ENCODE results near the gene ATF5. TPM values are rescaled to one million over a fixed set of nuclear protein-coding genes. Genes with fewer than 3 reads are reported as not detected.
"Not testable (repeated sequence)": the region's sequence is repeated elsewhere in the genome, so short reads cannot be mapped to it uniquely, and the experiment has no call there.

ATF5 gene
- total and polyA plus RNA-seq, 2 donors from 2014 or later, result 22.7 to 36.4 TPM

DNA sequence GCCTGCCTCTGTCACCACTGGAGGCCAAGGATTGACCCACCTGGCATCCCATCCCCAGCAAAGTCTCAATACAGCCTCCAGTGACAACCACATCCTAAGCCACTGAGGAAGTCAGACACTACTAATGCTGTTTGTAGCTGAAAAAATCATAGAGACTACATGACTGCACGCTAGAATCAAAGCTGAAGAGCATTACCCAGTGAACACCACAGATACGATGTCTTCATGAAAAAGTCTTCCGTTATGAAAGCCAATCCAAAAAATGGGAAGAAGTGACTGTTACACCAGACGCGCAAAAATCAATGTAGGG is 11.4 kb downstream of the ATF5 start:
- TF ChIP-seq, protein P1, sequence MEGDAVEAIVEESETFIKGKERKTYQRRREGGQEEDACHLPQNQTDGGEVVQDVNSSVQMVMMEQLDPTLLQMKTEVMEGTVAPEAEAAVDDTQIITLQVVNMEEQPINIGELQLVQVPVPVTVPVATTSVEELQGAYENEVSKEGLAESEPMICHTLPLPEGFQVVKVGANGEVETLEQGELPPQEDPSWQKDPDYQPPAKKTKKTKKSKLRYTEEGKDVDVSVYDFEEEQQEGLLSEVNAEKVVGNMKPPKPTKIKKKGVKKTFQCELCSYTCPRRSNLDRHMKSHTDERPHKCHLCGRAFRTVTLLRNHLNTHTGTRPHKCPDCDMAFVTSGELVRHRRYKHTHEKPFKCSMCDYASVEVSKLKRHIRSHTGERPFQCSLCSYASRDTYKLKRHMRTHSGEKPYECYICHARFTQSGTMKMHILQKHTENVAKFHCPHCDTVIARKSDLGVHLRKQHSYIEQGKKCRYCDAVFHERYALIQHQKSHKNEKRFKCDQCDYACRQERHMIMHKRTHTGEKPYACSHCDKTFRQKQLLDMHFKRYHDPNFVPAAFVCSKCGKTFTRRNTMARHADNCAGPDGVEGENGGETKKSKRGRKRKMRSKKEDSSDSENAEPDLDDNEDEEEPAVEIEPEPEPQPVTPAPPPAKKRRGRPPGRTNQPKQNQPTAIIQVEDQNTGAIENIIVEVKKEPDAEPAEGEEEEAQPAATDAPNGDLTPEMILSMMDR (IDR thresholded peaks at IDR 0.05; ENCODE audit: borderline replicate concordance, extremely low read depth, insufficient read depth), result no peak
- Histone ChIP-seq H3K4me3 (ENCODE audit: low read length in 3 of 3) (no peak overlapping the region), H3K36me3 (ENCODE audit: control insufficient read depth in 2 of 3, insufficient read depth in 3 of 3, low read length in 3 of 3) (no peaks in the 10 kb centered on the region), H3K27me3 (ENCODE audit: control insufficient read depth, insufficient read depth, low read length) (no peaks in the 10 kb centered on the region), H3K9me3 (ENCODE audit: control insufficient read depth in 2 of 3, insufficient read depth in 1 of 3, low read length in 3 of 3) (no peaks in the 10 kb centered on the region), H3K9ac (ENCODE audit: low read length in 3 of 3) (no peak overlapping the region), H3K4me1 (ENCODE audit: control insufficient read depth in 2 of 3, insufficient read depth in 2 of 3, low read depth in 1 of 3, low read length in 3 of 3) (peaks cover 0 to 3% (median 0%) of the 10 kb centered on the region in 3 donors), H3K27ac (ENCODE audit: low read depth in 2 of 2, low read length in 2 of 2) (no peak overlapping the region)
- DNase-seq, result no peak
- no peak for FAIRE-seq
- intact Hi-C loops (cut with DNase I), result no loop called here

DNA sequence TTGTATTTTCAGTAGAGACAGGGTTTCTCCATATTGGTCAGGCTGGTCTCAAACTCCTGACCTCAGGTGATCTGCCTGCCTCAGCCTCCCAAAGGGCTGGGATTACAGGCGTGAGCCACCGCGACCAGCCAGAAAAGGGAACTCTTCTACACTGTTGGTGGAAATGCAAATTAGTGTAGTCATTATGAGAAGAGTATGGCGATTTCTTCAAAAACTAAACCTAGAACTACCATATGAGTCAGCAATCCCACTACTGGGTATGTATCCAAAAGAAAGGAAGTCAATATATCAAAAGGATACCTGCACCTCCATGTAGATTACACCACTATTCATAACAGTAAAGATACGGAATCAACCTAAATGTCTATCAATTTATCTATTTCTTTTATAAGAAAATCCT is 15.6 kb downstream of the ATF5 start:
- H3K27me3 ChIP-seq (ENCODE audit: control insufficient read depth, insufficient read depth, low read length); DNase-seq; H3K4me3 ChIP-seq (ENCODE audit: low read length in 3 of 3); H3K4me1 ChIP-seq (ENCODE audit: control insufficient read depth in 2 of 3, insufficient read depth in 2 of 3, low read depth in 1 of 3, low read length in 3 of 3); H3K9ac ChIP-seq (ENCODE audit: low read length in 3 of 3); H3K36me3 ChIP-seq (ENCODE audit: control insufficient read depth in 2 of 3, insufficient read depth in 3 of 3, low read length in 3 of 3); H3K9me3 ChIP-seq (ENCODE audit: control insufficient read depth in 2 of 3, insufficient read depth in 1 of 3, low read length in 3 of 3); intact Hi-C loops (cut with DNase I); FAIRE-seq; H3K27ac ChIP-seq (ENCODE audit: low read depth in 2 of 2, low read length in 2 of 2): not testable (repeated sequence)

DNA sequence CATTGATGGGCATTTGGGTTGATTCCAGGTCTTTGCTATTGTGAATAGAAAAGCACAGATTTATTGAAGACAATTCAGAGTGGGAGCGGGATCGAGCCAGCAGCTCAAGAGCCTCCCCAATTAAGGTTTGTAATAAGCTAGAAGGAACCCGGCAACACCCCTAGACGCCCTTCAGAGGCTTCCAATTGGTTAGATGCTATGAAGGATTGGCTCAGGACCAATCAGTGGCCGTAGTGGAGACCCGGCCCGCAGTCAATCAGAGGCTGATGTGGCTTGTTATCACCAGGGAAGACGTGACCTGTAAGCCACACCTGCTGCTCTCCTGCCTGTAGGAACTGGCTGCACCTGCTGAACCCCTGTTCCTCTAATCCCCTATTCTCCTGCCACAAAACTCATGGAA is 17.4 kb downstream of the ATF5 start:
- no peaks in the 10 kb centered on the region for H3K27me3 ChIP-seq (ENCODE audit: control insufficient read depth, insufficient read depth, low read length)
- TF ChIP-seq, protein P1 (IDR thresholded peaks at IDR 0.05; ENCODE audit: borderline replicate concordance, extremely low read depth, insufficient read depth), result no peak
- no peaks in the 10 kb centered on the region for H3K4me1 ChIP-seq (ENCODE audit: control insufficient read depth in 2 of 3, insufficient read depth in 2 of 3, low read depth in 1 of 3, low read length in 3 of 3)
- no peak overlapping the region for H3K27ac ChIP-seq (ENCODE audit: low read depth in 2 of 2, low read length in 2 of 2)
- intact Hi-C loops (cut with DNase I), result no loop called here
- H3K9ac ChIP-seq (ENCODE audit: low read length in 3 of 3), result no peak overlapping the region
- H3K9me3 ChIP-seq (ENCODE audit: control insufficient read depth in 2 of 3, insufficient read depth in 1 of 3, low read length in 3 of 3), result no peaks in the 10 kb centered on the region
- FAIRE-seq, result no peak
- no peak for DNase-seq
- H3K4me3 ChIP-seq (ENCODE audit: low read length in 3 of 3), result no peak overlapping the region
- no peaks in the 10 kb centered on the region for H3K36me3 ChIP-seq (ENCODE audit: control insufficient read depth in 2 of 3, insufficient read depth in 3 of 3, low read length in 3 of 3)

DNA sequence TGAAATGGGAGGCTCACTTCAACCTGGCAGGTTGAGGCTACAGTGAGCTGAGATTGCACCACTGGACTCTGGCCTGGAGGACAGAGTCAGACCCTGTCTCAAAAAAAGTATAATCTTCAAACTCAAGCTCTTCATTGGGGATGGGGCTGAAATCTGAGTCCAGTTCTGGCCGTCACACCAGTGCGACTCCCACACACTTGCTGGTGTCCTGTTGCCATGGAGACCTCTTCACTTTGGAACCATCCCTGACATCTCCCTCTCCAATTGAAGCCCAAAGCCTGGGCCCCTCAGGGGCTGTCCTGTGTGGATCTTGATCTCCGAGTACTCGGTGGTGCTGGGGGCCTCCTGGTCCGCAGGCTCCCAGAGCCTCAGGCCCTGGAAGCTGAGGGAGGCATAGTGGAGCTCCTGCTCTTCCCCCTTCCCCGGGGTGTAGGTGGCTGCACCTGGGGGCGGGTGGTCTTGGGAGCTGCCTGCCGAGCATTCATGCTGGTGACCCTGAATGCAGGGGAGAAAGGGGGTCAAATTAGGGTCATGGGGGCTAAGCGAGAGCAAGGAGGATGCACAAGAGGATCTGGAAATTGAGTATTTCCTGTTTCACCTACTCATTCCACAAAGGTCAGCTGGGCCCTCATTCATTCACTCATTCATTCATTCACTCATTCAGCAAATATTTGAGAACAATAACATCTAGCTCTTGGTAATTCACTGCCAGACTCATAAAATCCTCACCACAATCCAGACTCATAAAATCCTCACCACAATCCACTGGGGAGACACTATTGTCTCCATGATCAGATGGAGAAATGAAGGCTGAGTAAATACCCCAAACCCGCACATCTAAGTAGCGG is 21.0 kb downstream of the ATF5 start:
- intact Hi-C loops (cut with DNase I), result no loop called here
- FAIRE-seq (no peak), DNase-seq (peak; percentile 44 to 83 (median 67))
- TF ChIP-seq, protein P1 (IDR thresholded peaks at IDR 0.05; ENCODE audit: borderline replicate concordance, extremely low read depth, insufficient read depth), result no peak
- Histone ChIP-seq H3K4me1 (ENCODE audit: control insufficient read depth in 2 of 3, insufficient read depth in 2 of 3, low read depth in 1 of 3, low read length in 3 of 3) (no peaks in the 10 kb centered on the region), H3K27ac (ENCODE audit: low read depth in 2 of 2, low read length in 2 of 2) (no peak overlapping the region), H3K27me3 (ENCODE audit: control insufficient read depth, insufficient read depth, low read length) (no peaks in the 10 kb centered on the region), H3K4me3 (ENCODE audit: low read length in 3 of 3) (no peak overlapping the region), H3K9me3 (ENCODE audit: control insufficient read depth in 2 of 3, insufficient read depth in 1 of 3, low read length in 3 of 3) (no peaks in the 10 kb centered on the region), H3K36me3 (ENCODE audit: control insufficient read depth in 2 of 3, insufficient read depth in 3 of 3, low read length in 3 of 3) (no peaks in the 10 kb centered on the region), H3K9ac (ENCODE audit: low read length in 3 of 3) (no peak overlapping the region)
